Neural crest cell (in vitro differentiated cells): ENCODE measurements around the gene RNF144A. TPM values are rescaled to one million over a fixed set of nuclear protein-coding genes. Genes with fewer than 3 reads are reported as not detected.
"Not testable (repeated sequence)": the region's sequence is repeated elsewhere in the genome, so short reads cannot be mapped to it uniquely, and the experiment has no call there.

Source experiments
- DNase-seq: peaks from one replicate; pipeline ENCODE4 v3.0.0; 2021; ENCODE audit warnings: low read depth, mixed read lengths, low spot score
- H3K27ac Mint-ChIP-seq: one replicate; pipeline ENCODE4 v1.8.0; 2021; ENCODE audit warnings: mild to moderate bottlenecking, mixed read lengths; ENCODE audit not compliant: unreplicated experiment
- H3K27me3 Mint-ChIP-seq: 2 replicates; pipeline ENCODE4 v1.8.0; 2021; ENCODE audit warnings: low read depth, mild to moderate bottlenecking, mixed read lengths
- H3K36me3 Mint-ChIP-seq: 2 replicates; pipeline ENCODE4 v1.8.0; 2021; ENCODE audit warnings: low read depth, mild to moderate bottlenecking, mixed read lengths
- H3K4me1 Mint-ChIP-seq: 2 replicates; pipeline ENCODE4 v1.8.0; 2021; ENCODE audit warnings: mixed read lengths
- H3K4me3 Mint-ChIP-seq: one replicate; pipeline ENCODE4 v1.8.0; 2021; ENCODE audit warnings: mild to moderate bottlenecking, mixed read lengths
- H3K9me3 Mint-ChIP-seq: 2 replicates; pipeline ENCODE4 v1.8.0; 2021; ENCODE audit warnings: mixed read lengths
- CTCF ChIP-seq: fragments of 200-600 bp; sonication (generic); conservative IDR thresholded peaks from 2 replicates; pipeline ENCODE4 v1.5.0; 2021; ENCODE audit warnings: antibody characterized with exemption, mild to moderate bottlenecking
- total RNA-seq: library from RNA; stranded (reverse); gene quantifications from 2 replicates; pipeline ENCODE4 v1.2.1, GENCODE V29; 2021

RNF144A gene
- total RNA-seq, 1 donor from 2014 or later: 49.6 TPM

GRCh38 chr2:6934345-6934744 is 17.1 kb downstream of the RNF144A start:
- Mint-ChIP-seq H3K4me1 (peaks cover 60% of the 10 kb centered on the region), H3K36me3 (peaks cover 4% of the 10 kb centered on the region), H3K27me3 (no peaks in the 10 kb centered on the region), H3K4me3 (no peak overlapping the region), H3K27ac (no peak overlapping the region), H3K9me3 (peaks cover 5% of the 10 kb centered on the region)
- no peak for TF ChIP-seq CTCF
- no peak for DNase-seq

- TF ChIP-seq CTCF: no peak
- Mint-ChIP-seq H3K27ac (no peak overlapping the region), H3K4me1 (peaks cover 56% of the 10 kb centered on the region), H3K9me3 (peaks cover 5% of the 10 kb centered on the region), H3K4me3 (no peak overlapping the region), H3K36me3 (peaks cover 4% of the 10 kb centered on the region), H3K27me3 (no peaks in the 10 kb centered on the region)
- no peak for DNase-seq
These were observed 17.8 kb downstream of the RNF144A start for GRCh38 chr2:6934758-6935651.

- not testable (repeated sequence) for H3K27ac Mint-ChIP-seq, H3K9me3 Mint-ChIP-seq, DNase-seq, H3K27me3 Mint-ChIP-seq, H3K4me3 Mint-ChIP-seq, H3K36me3 Mint-ChIP-seq
- peaks cover 61% of the 10 kb centered on the region for H3K4me1 Mint-ChIP-seq
These were observed 18.4 kb downstream of the RNF144A start for GRCh38 chr2:6935652-6936020.

- DNase-seq: no peak
- Mint-ChIP-seq H3K27ac (no peak overlapping the region), H3K4me3 (no peak overlapping the region), H3K4me1 (peaks cover 50% of the 10 kb centered on the region), H3K9me3 (peaks cover 5% of the 10 kb centered on the region), H3K36me3 (peaks cover 13% of the 10 kb centered on the region), H3K27me3 (no peaks in the 10 kb centered on the region)
- no peak for TF ChIP-seq CTCF
These were observed 19.9 kb downstream of the RNF144A start for GRCh38 chr2:6937157-6937556.

GRCh38 chr2:6937582-6937981 is 20.4 kb downstream of the RNF144A start:
- Mint-ChIP-seq H3K4me1 (peaks cover 46% of the 10 kb centered on the region), H3K9me3 (peaks cover 5% of the 10 kb centered on the region), H3K27ac (no peak overlapping the region), H3K27me3 (no peaks in the 10 kb centered on the region), H3K36me3 (peaks cover 16% of the 10 kb centered on the region), H3K4me3 (no peak overlapping the region)
- no peak for DNase-seq
- no peak for TF ChIP-seq CTCF

GRCh38 chr2:6939071-6939470 is 21.9 kb downstream of the RNF144A start:
- no peak overlapping the region for H3K4me3 Mint-ChIP-seq

More at GRCh38 chr2:6939071-6939470, 21.9 kb downstream of the RNF144A start:
- H3K27me3 Mint-ChIP-seq: no peaks in the 10 kb centered on the region
- no peak for TF ChIP-seq CTCF
- H3K36me3 Mint-ChIP-seq: peaks cover 28% of the 10 kb centered on the region
- peaks cover 5% of the 10 kb centered on the region for H3K9me3 Mint-ChIP-seq
- no peak for DNase-seq
- no peak overlapping the region for H3K27ac Mint-ChIP-seq
- H3K4me1 Mint-ChIP-seq: peaks cover 47% of the 10 kb centered on the region
